H1 (cell line): Measurements from ENCODE around the gene PRDM4. TPM values are rescaled to one million over a fixed set of nuclear protein-coding genes. Genes with fewer than 3 reads are reported as not detected.

Experiments
- CTCF ChIA-PET: fragments of 300-600 bp; sonication (Branson Sonifier 250); formaldehyde crosslinking; loops from one replicate; lab custom pipeline; 2021; ENCODE audit not compliant: partially characterized antibody; lab: Charles Lee
- POLR2A ChIA-PET: fragments of 300-600 bp; sonication (Branson Sonifier 250); formaldehyde crosslinking; loops from one replicate; lab custom pipeline; 2021; ENCODE audit warnings: inconsistent platforms; ENCODE audit not compliant: partially characterized antibody; lab: Charles Lee
- DNase-seq, 2 experiments: peaks; one replicate each; pipeline versions ENCODE4 v3.0.0 to v3.0.0-alpha.2; 2010 to 2022; ENCODE audit warnings: low spot score in 2 of 2, low read depth in 1 of 2, mixed read lengths in 1 of 2
- FAIRE-seq: peaks from 2 replicates; lab custom pipeline; 2011; peaks lifted over from hg19 to GRCh38; lab: Jason Lieb, UNC
- H2AFZ ChIP-seq: 2 replicates; pipeline ENCODE4 v1.8.1; 2012; ENCODE audit warnings: low read length, inconsistent platforms
- H2AK5ac ChIP-seq: 2 replicates; pipeline ENCODE4 v1.6.1; 2013; ENCODE audit warnings: low read depth, low read length
- H2BK120ac ChIP-seq: replicated peaks from 2 replicates; pipeline ENCODE3; 2013; ENCODE audit warnings: low read depth, low read length, inconsistent platforms
- H2BK12ac ChIP-seq: 2 replicates; pipeline ENCODE4 v1.6.1; 2013; ENCODE audit warnings: low read depth, low read length
- H2BK15ac ChIP-seq: 2 replicates; pipeline ENCODE4 v1.6.1; 2013; ENCODE audit warnings: low read length
- H2BK20ac ChIP-seq: 2 replicates; pipeline ENCODE4 v1.6.1; 2013; ENCODE audit warnings: low read length
- H2BK5ac ChIP-seq: 2 replicates; pipeline ENCODE4 v1.6.1; 2013; ENCODE audit warnings: low read depth, low read length
- H3K14ac ChIP-seq: 2 replicates; pipeline ENCODE4 v1.6.1; 2013; ENCODE audit warnings: inconsistent platforms; ENCODE audit not compliant: insufficient read length
- H3K18ac ChIP-seq: 2 replicates; pipeline ENCODE4 v1.6.1; 2013; ENCODE audit warnings: low read length; ENCODE audit errors: extremely low read depth
- H3K23ac ChIP-seq: 2 replicates; pipeline ENCODE4 v1.6.1; 2013; ENCODE audit warnings: inconsistent platforms; ENCODE audit not compliant: insufficient read length
- H3K23me2 ChIP-seq: 2 replicates; pipeline ENCODE4 v1.6.1; 2013; ENCODE audit warnings: low read depth, low read length
- H3K27ac ChIP-seq: 2 replicates; pipeline ENCODE4 v1.6.1; 2011; ENCODE audit warnings: low read depth, low read length, inconsistent platforms
- H3K27me3 ChIP-seq, 4 experiments: replicated peaks in 1 of 4; 1 replicate in 1 of 4; 2 replicates in 3 of 4; pipeline versions ENCODE4 v1.6.1 to v1.8.1; 2011 to 2013; ENCODE audit warnings: low read length in 3 of 4, mild to moderate bottlenecking in 3 of 4, inconsistent platforms in 2 of 4, mixed read lengths in 2 of 4, moderate library complexity in 1 of 4; ENCODE audit not compliant: control insufficient read depth in 3 of 4, insufficient read depth in 3 of 4; ENCODE audit errors: extremely low read depth in 1 of 4
- H3K36me3 ChIP-seq, 4 experiments: 2 replicates each; pipeline versions ENCODE4 v1.6.1 to v1.8.1; 2011 to 2013; ENCODE audit warnings: mild to moderate bottlenecking in 4 of 4, low read length in 3 of 4, moderate library complexity in 2 of 4, control low read depth in 1 of 4, inconsistent platforms in 1 of 4; ENCODE audit not compliant: insufficient read depth in 4 of 4, control insufficient read depth in 2 of 4
- H3K4ac ChIP-seq: replicated peaks from 2 replicates; pipeline ENCODE3; 2013; ENCODE audit warnings: low read length, low read depth, mixed read lengths, inconsistent platforms; ENCODE audit not compliant: insufficient read length
- H3K4me1 ChIP-seq, 4 experiments: replicated peaks in 1 of 4; 1 replicate in 1 of 4; 2 replicates in 3 of 4; pipeline versions ENCODE4 v1.6.1 to v1.8.1; 2011 to 2013; ENCODE audit warnings: low read length in 3 of 4, inconsistent platforms in 2 of 4, mixed read lengths in 1 of 4; ENCODE audit not compliant: insufficient read depth in 4 of 4, control insufficient read depth in 3 of 4
- H3K4me2 ChIP-seq, 2 experiments: 2 replicates each; pipeline versions ENCODE4 v1.6.1 to v1.8.1; 2011 to 2013; ENCODE audit warnings: low read depth in 2 of 2, low read length in 2 of 2, control low read depth in 1 of 2, inconsistent platforms in 1 of 2, mild to moderate bottlenecking in 1 of 2; ENCODE audit not compliant: insufficient read depth in 1 of 2
- H3K4me3 ChIP-seq, 4 experiments: fragments of 200-600, 300-600 bp in 1 of 4; sonication (generic), shearing (Covaris generic), sonication (Bioruptor Twin) in 1 of 4; 2 replicates each; pipeline versions ENCODE4 v1.5.1 to v1.8.1; 2011 to 2016; ENCODE audit warnings: low read length in 4 of 4, low read depth in 3 of 4, control low read depth in 2 of 4, inconsistent platforms in 2 of 4, mild to moderate bottlenecking in 2 of 4, mixed read lengths in 1 of 4, moderate library complexity in 1 of 4; ENCODE audit not compliant: insufficient read depth in 2 of 4; ENCODE audit errors: extremely low read depth in 1 of 4
- H3K56ac ChIP-seq: replicated peaks from 2 replicates; pipeline ENCODE3; 2013; ENCODE audit warnings: low read depth, mild to moderate bottlenecking, mixed read lengths, low read length, inconsistent platforms; ENCODE audit not compliant: insufficient read length
- H3K79me1 ChIP-seq: 2 replicates; pipeline ENCODE4 v1.6.1; 2013; ENCODE audit warnings: low read depth, low read length, control low read depth
- H3K79me2 ChIP-seq, 2 experiments: 2 replicates each; pipeline versions ENCODE4 v1.6.1 to v1.8.1; 2012 to 2013; ENCODE audit warnings: low read length in 2 of 2, mild to moderate bottlenecking in 2 of 2, inconsistent platforms in 1 of 2; ENCODE audit not compliant: insufficient read depth in 2 of 2, control insufficient read depth in 1 of 2
- H3K9ac ChIP-seq, 4 experiments: replicated peaks in 1 of 4; 1 replicate in 1 of 4; 2 replicates in 3 of 4; pipeline versions ENCODE4 v1.6.1 to v1.8.1; 2011 to 2013; ENCODE audit warnings: low read depth in 3 of 4, low read length in 3 of 4, control low read depth in 2 of 4, mild to moderate bottlenecking in 2 of 4, moderate library complexity in 2 of 4, inconsistent platforms in 1 of 4; ENCODE audit errors: extremely low read depth in 1 of 4
- H3K9me3 ChIP-seq, 2 experiments: 2 replicates each; pipeline versions ENCODE4 v1.6.1 to v1.8.1; 2012 to 2013; ENCODE audit warnings: mild to moderate bottlenecking in 2 of 2, moderate library complexity in 2 of 2, control low read depth in 1 of 2, inconsistent platforms in 1 of 2, low read depth in 1 of 2, low read length in 1 of 2, mixed read lengths in 1 of 2; ENCODE audit not compliant: insufficient read depth in 2 of 2
- H4K20me1 ChIP-seq, 2 experiments: replicated peaks in 1 of 2; 2 replicates each; pipeline versions ENCODE3 to v1.8.1; 2011 to 2013; ENCODE audit warnings: inconsistent platforms in 2 of 2, low read length in 2 of 2, mild to moderate bottlenecking in 1 of 2; ENCODE audit not compliant: insufficient read depth in 2 of 2, control insufficient read depth in 1 of 2
- H4K5ac ChIP-seq: 2 replicates; pipeline ENCODE4 v1.6.1; 2013; ENCODE audit warnings: low read length, low read depth, mixed read lengths, inconsistent platforms; ENCODE audit not compliant: insufficient read length
- H4K8ac ChIP-seq: 2 replicates; pipeline ENCODE4 v1.8.0; 2013; ENCODE audit warnings: mild to moderate bottlenecking, moderate library complexity, low read length, inconsistent platforms; ENCODE audit not compliant: insufficient read depth; ENCODE audit errors: extremely low read depth
- H4K91ac ChIP-seq: replicated peaks from 2 replicates; pipeline ENCODE3; 2013; ENCODE audit warnings: low read length, mixed read lengths, inconsistent platforms; ENCODE audit not compliant: insufficient read length
- HDAC6 ChIP-seq: IDR thresholded peaks from one replicate; pipeline ENCODE4 v1.7.1; 2012; ENCODE audit warnings: low read depth, mild to moderate bottlenecking, inconsistent platforms, low read length, moderate library complexity
- JUN ChIP-seq: IDR thresholded peaks from 2 replicates; pipeline ENCODE4 v1.6.1; 2011; ENCODE audit warnings: low read depth, mild to moderate bottlenecking, improper control_type of control experiment, low read length
- KDM5A ChIP-seq: fragments of 200-600 bp; IDR thresholded peaks from 2 replicates; pipeline ENCODE4 v1.7.1; 2012; ENCODE audit warnings: mild to moderate bottlenecking, low read length, inconsistent platforms, mixed read lengths
- MAFK ChIP-seq: IDR thresholded peaks from 2 replicates; pipeline ENCODE4 v1.6.1; 2012; ENCODE audit warnings: low read depth, mild to moderate bottlenecking, improper control_type of control experiment, low read length
- WGBS, 2 experiments: shearing (Covaris generic) in 1 of 2; methylation state at CpG; one replicate each; pipeline versions ENCODE4 v1.1.6 to v1.1.7; 2013 to 2015; ENCODE audit warnings: low lambda C conversion rate in 2 of 2, mixed read lengths in 2 of 2, inconsistent platforms in 1 of 2, low coverage in 1 of 2, missing lambda C conversion rate in 1 of 2; ENCODE audit not compliant: insufficient replicate concordance in 2 of 2, insufficient coverage in 1 of 2, insufficient read length in 1 of 2; ENCODE audit errors: extremely low coverage in 1 of 2, missing lambda C conversion rate in 1 of 2; 5-methylcytosine and 5-hydroxymethylcytosine counted together
- polyA plus RNA-seq, 7 experiments: library from polyadenylated mRNA; depleted of rRNA in 3 of 7; stranded (reverse) in 5 of 7; unstranded in 2 of 7; fragments of >200 nt in 5 of 7; fragments of 200-250 nt in 2 of 7; gene quantifications; 1 replicate in 5 of 7; 2 replicates in 1 of 7; 4 replicates in 1 of 7; pipeline versions ENCODE4 v1.2.1 to v1.2.3, GENCODE V29; 2011 to 2013; ENCODE audit warnings: missing spikeins in 2 of 7, mixed read lengths in 2 of 7
- total RNA-seq: library from RNA; stranded (reverse); fragmentation: NEBNext Ultra II Directional; extraction: Animal tissue kit (Norgen Biotek cat#: 25700); gene quantifications from 2 replicates; pipeline ENCODE4 v1.2.1, GENCODE V29; 2021

PRDM4 gene
- total and polyA plus RNA-seq, 2 of the 8 experiments (the other 6 are each of a cell fraction or from before 2014, with no cell fraction given), result 10.1 to 17.5 TPM

- no peak overlapping the region for H3K4ac ChIP-seq
- no peak overlapping the region for H2BK12ac ChIP-seq
- H3K18ac ChIP-seq, result no peak overlapping the region
- no peaks in the 10 kb centered on the region for H3K4me1 ChIP-seq
- H2AK5ac ChIP-seq, result no peak overlapping the region
- H4K8ac ChIP-seq, result no peak overlapping the region
- H4K5ac ChIP-seq, result no peak overlapping the region
- H3K23me2 ChIP-seq, result no peaks in the 10 kb centered on the region
- H3K36me3 ChIP-seq, result peaks cover 11 to 67% (median 55%) of the 10 kb centered on the region in 4 experiments
- CTCF ChIA-PET, result interaction anchor here (0.6 kb wide), 2 partner anchors 93 to 457 kb away, joined by 3 read pairs; no protein-coding TSS in a partner anchor
- H3K14ac ChIP-seq, result no peak overlapping the region
- H4K20me1 ChIP-seq, result no peaks in the 10 kb centered on the region
- no peak overlapping the region for H3K56ac ChIP-seq
- H2BK120ac ChIP-seq, result no peak overlapping the region
- 92% methylated on average over 5 of the region's 5 CpGs; no CpG with 5 or more reads in 1 of the 2 experiments for WGBS, 2 experiments
- no peak overlapping the region for H3K27ac ChIP-seq
- H3K79me2 ChIP-seq, result no peaks in the 10 kb centered on the region
- no peak overlapping the region for H2BK20ac ChIP-seq
- H3K4me2 ChIP-seq, result no peak overlapping the region
- no peak overlapping the region for H2AFZ ChIP-seq
- FAIRE-seq (no peak), DNase-seq (no peak)
- H2BK15ac ChIP-seq, result no peak overlapping the region
- H3K9ac ChIP-seq, result no peak overlapping the region
- H3K79me1 ChIP-seq, result peaks cover 2% of the 10 kb centered on the region; the same call in 1 of the 2 replicates
- no peak overlapping the region for H3K4me3 ChIP-seq
- H3K27me3 ChIP-seq, result no peaks in the 10 kb centered on the region
- POLR2A ChIA-PET, result interaction anchor here (0.9 kb wide), 1 partner anchor 9 kb away, joined by 3 read pairs; no protein-coding TSS in a partner anchor
- no peak overlapping the region for H4K91ac ChIP-seq
- 0 out of 4 replicates have a peak, but pooled peaks cover 0 to 5% of the 10 kb centered on the region in 2 experiments for H3K9me3 ChIP-seq
- H3K23ac ChIP-seq, result no peak overlapping the region
- H2BK5ac ChIP-seq, result no peak overlapping the region
- TF ChIP-seq KDM5A, result no peak
- TF ChIP-seq JUN, result no peak
- TF ChIP-seq MAFK, result no peak
- TF ChIP-seq HDAC6, result no peak
Observed at GRCh38 chr12:107704041-107704440, 56.9 kb downstream of the PRDM4 start.
